GM06990 (cell line): Measurements from ENCODE around the gene PPARGC1A.

Experiments used
- DNase-seq: peaks from one replicate; pipeline ENCODE4 v3.0.0-alpha.2; 2011; ENCODE audit not compliant: insufficient read length; ENCODE audit errors: extremely low read depth
- H3K27me3 ChIP-seq: replicated peaks from 2 replicates; pipeline ENCODE4 v1.6.0; 2011; ENCODE audit warnings: low read length; ENCODE audit not compliant: control insufficient read depth, insufficient read depth
- H3K36me3 ChIP-seq: 2 replicates; pipeline ENCODE4 v1.5.1; 2011; ENCODE audit warnings: low read length; ENCODE audit not compliant: control insufficient read depth, insufficient read depth
- H3K4me3 ChIP-seq: replicated peaks from 2 replicates; pipeline ENCODE4 v1.5.1; 2011; ENCODE audit warnings: low read depth, mild to moderate bottlenecking, control low read depth, low read length
- CTCF ChIP-seq: IDR thresholded peaks from 2 replicates; pipeline ENCODE4 v1.5.1; 2011; ENCODE audit warnings: low read length, control low read depth, mild to moderate bottlenecking, inconsistent platforms; ENCODE audit not compliant: insufficient read depth, poor library complexity, severe bottlenecking

Gene PPARGC1A

GRCh38 chr4:23916282-23916681 is 26.4 kb upstream of the PPARGC1A start:
- no peaks in the 10 kb centered on the region for H3K27me3 ChIP-seq
- no peaks in the 10 kb centered on the region for H3K36me3 ChIP-seq
- DNase-seq: no peak
- H3K4me3 ChIP-seq: no peak overlapping the region
- no peak for TF ChIP-seq CTCF

GRCh38 chr4:23915459-23916132 is 25.7 kb upstream of the PPARGC1A start:
- no peak for DNase-seq
- no peaks in the 10 kb centered on the region for H3K36me3 ChIP-seq
- no peak for TF ChIP-seq CTCF
- no peak overlapping the region for H3K4me3 ChIP-seq
- no peaks in the 10 kb centered on the region for H3K27me3 ChIP-seq

- DNase-seq: no peak
- no peak for TF ChIP-seq CTCF
- Histone ChIP-seq H3K27me3 (no peaks in the 10 kb centered on the region), H3K36me3 (no peaks in the 10 kb centered on the region), H3K4me3 (no peak overlapping the region)
These were observed 22.0 kb upstream of the PPARGC1A start for GRCh38 chr4:23911675-23912455.

- Histone ChIP-seq H3K4me3 (no peak overlapping the region), H3K27me3 (no peaks in the 10 kb centered on the region), H3K36me3 (no peaks in the 10 kb centered on the region)
- no peak for TF ChIP-seq CTCF
- no peak for DNase-seq
These were observed 19.8 kb upstream of the PPARGC1A start for GRCh38 chr4:23909671-23910070.

- no peak for TF ChIP-seq CTCF
- Histone ChIP-seq H3K27me3 (no peaks in the 10 kb centered on the region), H3K4me3 (no peak overlapping the region), H3K36me3 (no peaks in the 10 kb centered on the region)
- no peak for DNase-seq
These were observed 17.0 kb upstream of the PPARGC1A start for GRCh38 chr4:23906839-23907238.

GRCh38 chr4:23904639-23905071 is 14.8 kb upstream of the PPARGC1A start:
- Histone ChIP-seq H3K36me3 (no peaks in the 10 kb centered on the region), H3K4me3 (no peak overlapping the region), H3K27me3 (no peaks in the 10 kb centered on the region)
- no peak for DNase-seq
- no peak for TF ChIP-seq CTCF
